A549 treated with Hydrocortisone at 1 μM for 4 hours (cell line): ENCODE data around the gene OSMR. TPM values are rescaled to one million over a fixed set of nuclear protein-coding genes. Genes with fewer than 3 reads are reported as not detected.

ENCODE experiments used
- total RNA-seq: library from RNA; stranded (reverse); fragments of 200-300 nt; extraction: Qiagen RNA extraction; gene quantifications from 5 replicates; pipeline ENCODE4 v1.2.3, GENCODE V29; 2022

Gene OSMR
- total RNA-seq, result 47.0 to 75.5 TPM (median 65.4 TPM) in 5 replicates

GRCh38 chr5:38845526-38846378 lies at the start of gene OSMR:
OSMR (plus strand) TSS chr5:38846012; CDS start chr5:38869045, 23,033 bp downstream.

Other genes starting within 250 kb of the OSMR start
- 7.3 to 13.4 TPM (median 10.4 TPM) in 5 replicates for gene RICTOR, start 228.4 kb downstream of the OSMR start, total RNA-seq